GM12875 (cell line): ENCODE results near the gene SEMA4B.

Experiments used
- H3K4me3 ChIP-seq: one replicate; pipeline ENCODE4 v1.5.1; 2011; ENCODE audit warnings: low read depth, low read length, control low read depth
- TF ChIP-seq, protein P1 (sequence below): IDR thresholded peaks from 2 replicates; pipeline ENCODE4 v1.5.1; 2011; ENCODE audit warnings: low read depth, mild to moderate bottlenecking, control low read depth, inconsistent platforms, low read length, moderate library complexity, borderline replicate concordance; ENCODE audit not compliant: insufficient read depth

The SEMA4B gene

DNA sequence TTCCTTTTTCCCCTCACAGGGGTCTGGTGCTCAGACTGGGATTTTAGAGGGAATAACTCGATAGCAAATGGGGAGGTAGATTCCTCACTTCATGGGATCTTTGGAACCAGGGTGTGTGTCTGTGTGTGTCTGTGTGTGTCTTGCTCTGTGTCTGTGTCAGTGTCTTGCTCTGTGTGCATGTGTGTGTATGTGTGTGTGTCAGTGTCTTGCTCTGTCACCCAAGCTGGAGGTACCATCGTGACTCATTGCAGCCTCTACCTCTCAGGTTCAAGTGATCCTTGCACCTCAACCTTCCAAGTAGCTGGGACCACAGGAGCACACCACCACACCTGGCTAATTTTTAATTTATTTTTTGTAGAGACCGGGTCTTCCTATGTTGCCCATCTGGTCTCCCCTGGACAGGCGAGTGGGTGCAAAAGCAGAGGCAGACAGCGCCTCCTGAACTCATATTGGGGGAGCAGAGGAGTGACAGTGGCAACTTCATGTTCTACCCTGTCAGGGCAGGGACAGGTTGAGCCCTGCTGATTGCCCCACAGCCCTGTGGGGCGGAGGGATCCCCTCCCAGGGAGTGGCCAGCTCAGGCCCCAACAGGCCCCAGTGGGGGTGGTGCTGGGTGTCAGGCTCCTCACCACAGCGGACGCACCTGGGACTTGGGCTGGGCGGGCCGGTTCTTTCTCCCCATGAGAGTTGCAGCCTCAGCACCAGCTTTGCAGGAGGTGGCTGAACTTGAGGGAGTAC lies 10.4 kb upstream of the SEMA4B start:
- peak overlapping the region; percentile 10 for H3K4me3 ChIP-seq

DNA sequence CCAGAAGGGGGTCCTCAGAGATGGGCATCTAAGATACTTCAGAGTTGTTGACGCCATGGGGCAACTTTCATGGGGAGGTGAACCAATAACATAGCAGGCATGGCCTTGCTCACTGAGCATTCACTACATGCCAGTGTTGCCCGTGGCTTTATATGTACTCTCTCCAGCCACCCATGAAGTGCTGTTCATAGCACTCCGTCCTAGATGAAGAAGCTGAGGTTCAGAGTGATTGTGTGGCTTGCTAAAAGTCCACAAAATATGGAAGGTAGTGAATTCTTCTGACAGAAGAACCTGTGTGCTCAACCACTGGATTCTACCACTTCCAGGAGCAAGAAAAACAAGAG lies 9.8 kb upstream of the SEMA4B start:
- TF ChIP-seq, protein P1, sequence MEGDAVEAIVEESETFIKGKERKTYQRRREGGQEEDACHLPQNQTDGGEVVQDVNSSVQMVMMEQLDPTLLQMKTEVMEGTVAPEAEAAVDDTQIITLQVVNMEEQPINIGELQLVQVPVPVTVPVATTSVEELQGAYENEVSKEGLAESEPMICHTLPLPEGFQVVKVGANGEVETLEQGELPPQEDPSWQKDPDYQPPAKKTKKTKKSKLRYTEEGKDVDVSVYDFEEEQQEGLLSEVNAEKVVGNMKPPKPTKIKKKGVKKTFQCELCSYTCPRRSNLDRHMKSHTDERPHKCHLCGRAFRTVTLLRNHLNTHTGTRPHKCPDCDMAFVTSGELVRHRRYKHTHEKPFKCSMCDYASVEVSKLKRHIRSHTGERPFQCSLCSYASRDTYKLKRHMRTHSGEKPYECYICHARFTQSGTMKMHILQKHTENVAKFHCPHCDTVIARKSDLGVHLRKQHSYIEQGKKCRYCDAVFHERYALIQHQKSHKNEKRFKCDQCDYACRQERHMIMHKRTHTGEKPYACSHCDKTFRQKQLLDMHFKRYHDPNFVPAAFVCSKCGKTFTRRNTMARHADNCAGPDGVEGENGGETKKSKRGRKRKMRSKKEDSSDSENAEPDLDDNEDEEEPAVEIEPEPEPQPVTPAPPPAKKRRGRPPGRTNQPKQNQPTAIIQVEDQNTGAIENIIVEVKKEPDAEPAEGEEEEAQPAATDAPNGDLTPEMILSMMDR: no peak
- peak overlapping the region; percentile 10 for H3K4me3 ChIP-seq

More for the DNA sequence above, 10.4 kb upstream of the SEMA4B start:
- TF ChIP-seq, protein P1: no peak

DNA sequence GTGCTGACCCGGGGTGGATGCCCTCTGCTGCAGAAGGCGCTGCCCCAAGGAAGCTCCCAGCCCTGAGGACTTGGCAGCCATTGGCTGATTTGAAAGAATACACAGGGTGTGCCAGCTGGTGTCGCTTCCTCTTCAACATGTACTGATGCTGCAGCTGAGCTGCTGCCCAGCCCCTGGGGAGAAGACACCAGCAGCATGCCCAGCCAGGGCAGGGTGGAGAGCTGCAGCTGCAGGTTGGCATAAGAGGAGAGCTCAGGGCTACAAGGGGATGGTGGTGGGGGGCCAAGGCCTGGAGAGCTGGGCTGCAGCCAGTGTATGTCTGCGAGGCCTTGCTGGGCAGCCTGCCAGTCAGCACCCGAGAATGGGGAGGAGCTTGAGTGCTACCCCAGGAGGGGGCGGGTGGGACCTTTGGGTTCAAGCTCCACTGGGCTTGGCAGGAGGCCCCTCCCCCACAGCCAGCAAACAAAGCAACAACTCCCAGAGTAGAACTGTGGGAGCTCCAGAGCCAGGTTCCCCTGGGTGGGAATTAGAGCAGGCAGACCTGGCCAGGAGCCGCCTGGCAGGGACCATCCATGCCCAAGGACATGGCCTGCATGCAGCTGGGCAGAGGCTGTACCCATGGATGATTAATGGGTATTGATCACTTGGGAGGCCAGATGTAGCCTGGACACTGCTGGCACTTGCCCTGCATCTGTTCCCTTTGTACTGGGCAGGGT lies 9.2 kb upstream of the SEMA4B start:
- H3K4me3 ChIP-seq: peak overlapping the region; percentile 6
- TF ChIP-seq, protein P1: no peak

DNA sequence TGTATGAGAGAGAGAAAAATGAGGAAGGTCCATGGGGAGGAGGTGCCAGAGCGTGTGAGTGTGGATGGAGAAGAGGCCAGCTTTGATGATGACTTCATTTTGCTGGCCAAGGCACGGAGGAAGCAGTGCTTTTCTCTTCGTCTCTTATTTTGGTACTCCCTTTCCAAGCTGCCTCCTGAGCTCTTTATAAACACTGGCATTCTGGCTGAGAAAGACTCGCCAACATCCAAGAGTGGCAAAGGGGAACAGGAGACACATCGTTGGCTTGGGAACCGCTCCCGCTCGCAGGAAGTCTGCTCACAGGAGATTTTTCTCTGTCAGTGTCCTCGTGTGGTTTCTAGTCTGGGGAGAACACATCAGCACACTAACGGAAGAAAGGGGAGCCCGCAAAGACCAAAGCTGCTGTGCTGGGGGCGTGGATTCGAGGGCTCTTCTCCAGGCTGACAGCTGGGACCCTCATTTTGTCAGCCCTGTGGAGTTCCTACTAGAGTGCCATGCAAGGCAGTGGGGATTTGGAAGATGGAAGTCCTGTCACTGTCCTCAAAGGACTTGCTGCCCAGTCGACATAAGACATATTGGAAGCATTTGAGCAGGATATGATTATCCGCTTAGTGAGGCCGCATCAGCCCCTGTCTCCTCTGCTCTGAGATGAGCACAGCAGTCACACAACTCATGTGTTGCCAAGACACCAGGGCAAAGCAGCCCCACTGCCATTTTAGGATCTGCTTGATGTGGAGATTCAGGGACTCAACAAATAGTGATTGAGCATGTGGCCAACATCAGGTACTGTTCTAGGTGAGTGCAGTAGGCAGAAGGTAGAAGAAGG lies 8.0 kb upstream of the SEMA4B start:
- no peak overlapping the region for H3K4me3 ChIP-seq
- TF ChIP-seq, protein P1: no peak

DNA sequence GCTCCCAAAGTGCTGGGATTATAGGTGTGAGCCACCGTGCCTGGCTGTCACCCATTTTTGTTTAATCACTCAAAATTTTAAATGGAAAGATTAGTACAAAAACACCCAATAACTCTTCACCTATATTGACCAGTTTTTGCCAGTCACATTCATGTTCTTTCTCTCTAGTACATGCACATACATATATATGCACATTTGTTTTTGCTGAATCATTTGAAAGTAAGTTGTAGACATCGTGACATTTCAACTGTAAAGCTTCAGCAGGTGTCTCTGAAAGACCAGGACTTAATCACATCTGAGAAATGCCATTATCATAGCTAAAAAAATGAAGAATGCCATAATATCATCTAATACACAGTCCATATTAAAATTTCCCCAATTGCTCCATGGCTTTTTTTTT lies 6.5 kb upstream of the SEMA4B start:
- H3K4me3 ChIP-seq: no peak overlapping the region
- TF ChIP-seq, protein P1: no peak

DNA sequence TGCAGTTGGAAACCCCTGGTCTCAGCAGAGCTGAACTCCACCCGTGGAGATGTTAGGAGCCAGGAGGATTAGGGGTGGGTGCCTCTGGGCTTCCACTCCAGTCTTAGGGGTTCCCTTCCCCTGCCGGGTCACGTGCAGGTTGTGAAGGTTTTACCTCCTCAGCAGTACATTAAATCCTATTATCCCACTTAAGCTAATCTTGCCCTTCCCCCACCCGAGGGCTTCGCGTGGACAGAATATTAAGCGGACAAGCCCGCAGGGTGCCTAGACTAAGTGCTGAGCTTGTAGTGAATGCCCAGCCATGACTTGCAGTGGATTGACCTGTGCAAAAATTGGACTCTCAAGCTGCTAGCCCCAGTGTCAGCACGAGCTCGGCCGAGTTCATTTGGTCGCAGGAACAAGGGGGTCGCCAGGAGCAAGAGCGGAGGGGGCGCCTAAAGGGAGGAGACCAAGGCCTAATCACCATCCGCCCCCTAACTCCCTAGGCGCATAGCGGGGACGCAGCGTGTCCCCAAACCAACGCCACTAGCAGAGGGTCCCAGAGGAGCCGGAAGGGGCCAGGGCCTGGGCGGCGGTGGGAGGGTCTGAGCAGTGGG lies 498 bp upstream of the SEMA4B start:
- peak overlapping the region; percentile 61 for H3K4me3 ChIP-seq
- TF ChIP-seq, protein P1: no peak
